ENCODE results near the gene ZFPM1. TPM values are rescaled to one million over a fixed set of nuclear protein-coding genes. Genes with fewer than 3 reads are reported as not detected.

Gene ZFPM1
- total RNA-seq, 1 experiment from 2014 or later, result 14.6 TPM

DNA sequence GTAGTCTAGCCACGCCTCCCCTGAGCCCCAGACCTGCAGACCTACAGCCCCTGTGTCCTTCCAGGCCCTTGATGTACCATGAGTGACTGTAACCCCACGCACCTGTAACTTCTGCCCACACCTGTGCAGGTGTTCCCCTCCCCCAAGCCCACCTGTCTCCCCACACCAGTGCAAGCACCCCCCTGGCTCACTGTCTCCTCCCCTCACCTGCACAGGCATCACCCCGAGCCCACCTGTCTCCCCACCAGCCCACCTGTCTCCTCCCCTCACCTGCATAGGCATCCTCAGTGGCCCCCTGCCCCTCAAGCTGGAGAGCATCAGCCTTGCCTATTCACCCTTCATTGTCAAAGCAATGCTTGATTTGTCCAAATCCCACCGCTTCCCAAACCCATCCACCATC is 84.8 kb downstream of the ZFPM1 start:
- Histone ChIP-seq H3K9me2 (ENCODE audit: insufficient read depth) (no peaks in the 10 kb centered on the region), H3K27ac (ENCODE audit: low read depth, low read length) (no peak overlapping the region), H3K4me1 (ENCODE audit: control insufficient read depth in 1 of 2, insufficient read depth in 2 of 2, low read length in 2 of 2) (peaks cover 8 to 12% of the 10 kb centered on the region in 2 experiments), H3K4me3 (replicated peaks in 1 of 2; ENCODE audit: low read depth in 1 of 2, low read length in 2 of 2) (no peak overlapping the region), H3K27me3 (ENCODE audit: insufficient read depth, low read length) (no peaks in the 10 kb centered on the region), H3K4me2 (ENCODE audit: low read length) (no peak overlapping the region), H3K36me3 (ENCODE audit: control insufficient read depth in 1 of 2, insufficient read depth in 2 of 2, low read length in 2 of 2) (no peaks in the 10 kb centered on the region; a peak in 1 of 4 replicates), H4K20me1 (ENCODE audit: insufficient read depth) (no peaks in the 10 kb centered on the region), H3K9me3 (ENCODE audit: control insufficient read depth in 1 of 2, insufficient read depth in 1 of 2, low read depth in 1 of 2, low read length in 2 of 2) (peaks cover 8 to 11% of the 10 kb centered on the region in 2 experiments; a peak in 3 of 4 replicates), H3K79me2 (ENCODE audit: insufficient read depth, low read length) (peaks cover 10% of the 10 kb centered on the region; the same call in 1 of the 2 replicates), H3K9ac (ENCODE audit: low read length) (no peak overlapping the region), H2AFZ (ENCODE audit: low read depth, low read length, poor library complexity, severe bottlenecking) (no peak overlapping the region)
- RAD21 ChIA-PET (ENCODE audit: low non-redundant PET in 1 of 2, low total read pairs in 2 of 2, uncharacterized antibody in 2 of 2, unreplicated experiment in 2 of 2), result no interaction called here
- intact Hi-C loops (cut with micrococcal nuclease), result no loop called here
- POLR2A ChIA-PET, result no interaction called here
- DNase-seq (ENCODE audit: low read depth, low spot score) (no peak), ATAC-seq (no peak)
- TF ChIP-seq SRF (IDR thresholded peaks at IDR 0.05; ENCODE audit: low read depth), result no peak
- TF ChIP-seq, protein P1, sequence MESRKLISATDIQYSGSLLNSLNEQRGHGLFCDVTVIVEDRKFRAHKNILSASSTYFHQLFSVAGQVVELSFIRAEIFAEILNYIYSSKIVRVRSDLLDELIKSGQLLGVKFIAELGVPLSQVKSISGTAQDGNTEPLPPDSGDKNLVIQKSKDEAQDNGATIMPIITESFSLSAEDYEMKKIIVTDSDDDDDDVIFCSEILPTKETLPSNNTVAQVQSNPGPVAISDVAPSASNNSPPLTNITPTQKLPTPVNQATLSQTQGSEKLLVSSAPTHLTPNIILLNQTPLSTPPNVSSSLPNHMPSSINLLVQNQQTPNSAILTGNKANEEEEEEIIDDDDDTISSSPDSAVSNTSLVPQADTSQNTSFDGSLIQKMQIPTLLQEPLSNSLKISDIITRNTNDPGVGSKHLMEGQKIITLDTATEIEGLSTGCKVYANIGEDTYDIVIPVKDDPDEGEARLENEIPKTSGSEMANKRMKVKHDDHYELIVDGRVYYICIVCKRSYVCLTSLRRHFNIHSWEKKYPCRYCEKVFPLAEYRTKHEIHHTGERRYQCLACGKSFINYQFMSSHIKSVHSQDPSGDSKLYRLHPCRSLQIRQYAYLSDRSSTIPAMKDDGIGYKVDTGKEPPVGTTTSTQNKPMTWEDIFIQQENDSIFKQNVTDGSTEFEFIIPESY (IDR thresholded peaks at IDR 0.05; ENCODE audit: extremely low read depth, insufficient replicate concordance, low read length), result no peak
- no peak for TF ChIP-seq YY1 (IDR thresholded peaks at IDR 0.05; ENCODE audit: extremely low read depth, insufficient replicate concordance, low read depth, low read length)
- TF ChIP-seq FOSL1 (IDR thresholded peaks at IDR 0.05; ENCODE audit: low read depth), result no peak
- TF ChIP-seq CBX3 (IDR thresholded peaks at IDR 0.05; ENCODE audit: low read depth), result no peak
- TF ChIP-seq EGR1 (IDR thresholded peaks at IDR 0.05; ENCODE audit: low read depth), result no peak
- no peak for TF ChIP-seq ZFX (IDR thresholded peaks at IDR 0.05)
- no peak for TF ChIP-seq EZH2 (IDR thresholded peaks at IDR 0.05)
- no peak for TF ChIP-seq ZNF274 (IDR thresholded peaks at IDR 0.05; ENCODE audit: low read depth, low read length)
- no peak for TF ChIP-seq JUND (IDR thresholded peaks at IDR 0.05)
- TF ChIP-seq, protein P2, sequence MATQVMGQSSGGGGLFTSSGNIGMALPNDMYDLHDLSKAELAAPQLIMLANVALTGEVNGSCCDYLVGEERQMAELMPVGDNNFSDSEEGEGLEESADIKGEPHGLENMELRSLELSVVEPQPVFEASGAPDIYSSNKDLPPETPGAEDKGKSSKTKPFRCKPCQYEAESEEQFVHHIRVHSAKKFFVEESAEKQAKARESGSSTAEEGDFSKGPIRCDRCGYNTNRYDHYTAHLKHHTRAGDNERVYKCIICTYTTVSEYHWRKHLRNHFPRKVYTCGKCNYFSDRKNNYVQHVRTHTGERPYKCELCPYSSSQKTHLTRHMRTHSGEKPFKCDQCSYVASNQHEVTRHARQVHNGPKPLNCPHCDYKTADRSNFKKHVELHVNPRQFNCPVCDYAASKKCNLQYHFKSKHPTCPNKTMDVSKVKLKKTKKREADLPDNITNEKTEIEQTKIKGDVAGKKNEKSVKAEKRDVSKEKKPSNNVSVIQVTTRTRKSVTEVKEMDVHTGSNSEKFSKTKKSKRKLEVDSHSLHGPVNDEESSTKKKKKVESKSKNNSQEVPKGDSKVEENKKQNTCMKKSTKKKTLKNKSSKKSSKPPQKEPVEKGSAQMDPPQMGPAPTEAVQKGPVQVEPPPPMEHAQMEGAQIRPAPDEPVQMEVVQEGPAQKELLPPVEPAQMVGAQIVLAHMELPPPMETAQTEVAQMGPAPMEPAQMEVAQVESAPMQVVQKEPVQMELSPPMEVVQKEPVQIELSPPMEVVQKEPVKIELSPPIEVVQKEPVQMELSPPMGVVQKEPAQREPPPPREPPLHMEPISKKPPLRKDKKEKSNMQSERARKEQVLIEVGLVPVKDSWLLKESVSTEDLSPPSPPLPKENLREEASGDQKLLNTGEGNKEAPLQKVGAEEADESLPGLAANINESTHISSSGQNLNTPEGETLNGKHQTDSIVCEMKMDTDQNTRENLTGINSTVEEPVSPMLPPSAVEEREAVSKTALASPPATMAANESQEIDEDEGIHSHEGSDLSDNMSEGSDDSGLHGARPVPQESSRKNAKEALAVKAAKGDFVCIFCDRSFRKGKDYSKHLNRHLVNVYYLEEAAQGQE (IDR thresholded peaks at IDR 0.05; ENCODE audit: low read depth), result no peak
- TF ChIP-seq EZH2phosphoT487 (IDR thresholded peaks at IDR 0.05; ENCODE audit: borderline replicate concordance), result no peak
- CTCF ChIA-PET, result no interaction called here
- no TSS peak for BruUV-seq (replicated peaks)

Data from HCT116 (cell line).